Upper lobe of left lung (tissue), 4 donors: Measurements from ENCODE around the gene RTBDN.
"Not testable (repeated sequence)": the region's sequence is repeated elsewhere in the genome, so short reads cannot be mapped to it uniquely, and the experiment has no call there.

ENCODE experiments used
- POLR2A ChIP-seq, 4 donors: fragments of 450-650 bp; IDR thresholded peaks; one replicate each; pipeline ENCODE4 v1.5.1; 2016 to 2017; ENCODE audit warnings: antibody characterized with exemption in 4 of 4, mild to moderate bottlenecking in 2 of 4
- TF ChIP-seq, protein P1 (sequence below), 6 experiments: fragments of 450-650 bp in 4 of 6; fragments of 200-600 bp in 2 of 6; sonication (generic) in 2 of 6; IDR thresholded peaks; one replicate each; pipeline ENCODE4 v1.5.1; 2016 to 2019; ENCODE audit warnings: antibody characterized with exemption in 6 of 6

GRCh38 chr19:12797607-12798006, 36.8 kb downstream of the RTBDN start:
- not testable (repeated sequence) for TF ChIP-seq POLR2A (IDR thresholded peaks at IDR 0.05)
- TF ChIP-seq, protein P1, sequence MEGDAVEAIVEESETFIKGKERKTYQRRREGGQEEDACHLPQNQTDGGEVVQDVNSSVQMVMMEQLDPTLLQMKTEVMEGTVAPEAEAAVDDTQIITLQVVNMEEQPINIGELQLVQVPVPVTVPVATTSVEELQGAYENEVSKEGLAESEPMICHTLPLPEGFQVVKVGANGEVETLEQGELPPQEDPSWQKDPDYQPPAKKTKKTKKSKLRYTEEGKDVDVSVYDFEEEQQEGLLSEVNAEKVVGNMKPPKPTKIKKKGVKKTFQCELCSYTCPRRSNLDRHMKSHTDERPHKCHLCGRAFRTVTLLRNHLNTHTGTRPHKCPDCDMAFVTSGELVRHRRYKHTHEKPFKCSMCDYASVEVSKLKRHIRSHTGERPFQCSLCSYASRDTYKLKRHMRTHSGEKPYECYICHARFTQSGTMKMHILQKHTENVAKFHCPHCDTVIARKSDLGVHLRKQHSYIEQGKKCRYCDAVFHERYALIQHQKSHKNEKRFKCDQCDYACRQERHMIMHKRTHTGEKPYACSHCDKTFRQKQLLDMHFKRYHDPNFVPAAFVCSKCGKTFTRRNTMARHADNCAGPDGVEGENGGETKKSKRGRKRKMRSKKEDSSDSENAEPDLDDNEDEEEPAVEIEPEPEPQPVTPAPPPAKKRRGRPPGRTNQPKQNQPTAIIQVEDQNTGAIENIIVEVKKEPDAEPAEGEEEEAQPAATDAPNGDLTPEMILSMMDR (IDR thresholded peaks at IDR 0.05): not testable (repeated sequence)
